HEK293 (cell line): ENCODE measurements around the gene C19orf73.

Experiments used
- CTCF ChIP-seq: fragments of 450-650 bp; formaldehyde crosslinking; IDR thresholded peaks from 2 replicates; pipeline ENCODE4 v1.5.1; 2016; ENCODE audit warnings: missing biosample characterization, missing genetic modification characterization
- PBX3 ChIP-seq: sonication (generic); formaldehyde crosslinking; IDR thresholded peaks from 2 replicates; pipeline ENCODE4 v1.8.1; 2022; ENCODE audit warnings: mild to moderate bottlenecking, moderate library complexity, missing genetic modification reagents
- PRDM1 ChIP-seq: fragments of 450-650 bp; formaldehyde crosslinking; IDR thresholded peaks from 2 replicates; pipeline ENCODE4; 2016; ENCODE audit warnings: missing biosample characterization, missing genetic modification characterization
- ZBTB11 ChIP-seq: fragments of 450-650 bp; formaldehyde crosslinking; conservative IDR thresholded peaks from 2 replicates; pipeline ENCODE4 v1.5.1; 2016; ENCODE audit warnings: low read depth, missing biosample characterization, missing genetic modification characterization
- ZBTB21 ChIP-seq: fragments of 450-650 bp; formaldehyde crosslinking; IDR thresholded peaks from 2 replicates; pipeline ENCODE4 v1.5.1; 2017; ENCODE audit warnings: missing biosample characterization, missing genetic modification characterization
- ZBTB8A ChIP-seq: fragments of 450-650 bp; formaldehyde crosslinking; IDR thresholded peaks from 2 replicates; pipeline ENCODE4 v1.5.1; 2016; ENCODE audit warnings: missing biosample characterization, missing genetic modification characterization
- ZFP41 ChIP-seq: fragments of 450-650 bp; formaldehyde crosslinking; IDR thresholded peaks from 2 replicates; pipeline ENCODE4 v1.5.1; 2016; ENCODE audit warnings: missing biosample characterization, missing genetic modification characterization, borderline replicate concordance
- ZNF133 ChIP-seq: fragments of 450-650 bp; formaldehyde crosslinking; IDR thresholded peaks from 2 replicates; pipeline ENCODE4 v1.5.1; 2016; ENCODE audit warnings: missing biosample characterization, missing genetic modification characterization
- ZNF274 ChIP-seq, 2 experiments: fragments of 200-500 bp in 1 of 2; fragments of 450-650 bp in 1 of 2; sonication (Bioruptor generic) in 1 of 2; formaldehyde crosslinking in 1 of 2; IDR thresholded peaks; 2 replicates each; pipeline versions ENCODE4 v1.5.1 to v1.6.1; 2014 to 2016; ENCODE audit warnings: borderline replicate concordance in 1 of 2, inconsistent platforms in 1 of 2, low read length in 1 of 2, missing biosample characterization in 1 of 2, missing genetic modification characterization in 1 of 2
- ZNF785 ChIP-seq: fragments of 450-650 bp; formaldehyde crosslinking; IDR thresholded peaks from 2 replicates; pipeline ENCODE4 v1.5.1; 2016; ENCODE audit warnings: missing biosample characterization, missing genetic modification characterization

- TF ChIP-seq PRDM1 (tag by site-specific recombination) = no peak
- no peak for TF ChIP-seq ZBTB21 (tag by site-specific recombination)
- no peak for TF ChIP-seq ZNF274 (IDR thresholded peaks at IDR 0.05; ENCODE audit: low read length)
- no peak for TF ChIP-seq ZNF274 (tag by site-specific recombination; IDR thresholded peaks at IDR 0.05; ENCODE audit: borderline replicate concordance)
- no peak for TF ChIP-seq ZFP41 (tag by site-specific recombination)
- TF ChIP-seq ZNF133 (tag by site-specific recombination) = no peak
- no peak for TF ChIP-seq CTCF
- TF ChIP-seq ZBTB11 (tag by site-specific recombination) = no peak
- TF ChIP-seq ZNF785 (tag by site-specific recombination) = no peak
- no peak for TF ChIP-seq ZBTB8A (tag by site-specific recombination)
- TF ChIP-seq PBX3 (CRISPR knock-in tag) = no peak
Observed at GRCh38 chr19:49109051-49109450, 9.9 kb downstream of the C19orf73 start.
